GM19238 (cell line): ENCODE measurements around the gene CFHR5.
"Not testable (repeated sequence)": the region's sequence is repeated elsewhere in the genome, so short reads cannot be mapped to it uniquely, and the experiment has no call there.

ENCODE experiments used
- DNase-seq: peaks from one replicate; pipeline ENCODE4 v3.0.0; 2011; ENCODE audit warnings: low spot score; ENCODE audit not compliant: insufficient read length

Gene CFHR5

GRCh38 chr1:197017558-197018146 is 40.3 kb downstream of the CFHR5 start:
- DNase-seq: no peak

GRCh38 chr1:197021716-197022115 is 44.4 kb downstream of the CFHR5 start:
- no peak for DNase-seq

DNA sequence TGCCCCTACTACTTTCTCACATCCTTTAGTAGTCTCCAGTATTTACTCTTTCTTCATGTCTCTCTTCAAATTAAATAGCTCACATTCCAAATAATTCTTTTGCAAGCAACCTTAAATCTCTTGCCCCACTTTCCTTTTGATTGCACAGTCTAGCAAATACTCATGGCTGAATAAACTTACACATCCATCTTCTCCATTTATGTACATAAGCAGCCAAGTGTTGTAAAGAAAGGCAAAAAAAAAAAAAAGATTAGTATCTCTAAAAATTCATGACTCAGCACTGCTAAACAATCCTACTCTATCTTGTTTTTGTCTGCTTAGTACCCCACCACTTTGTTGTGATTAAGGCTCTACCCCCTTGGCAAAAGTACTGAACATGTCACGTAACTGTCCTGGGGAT is 47.1 kb downstream of the CFHR5 start:
- DNase-seq: no peak

GRCh38 chr1:197027359-197027758 is 50.0 kb downstream of the CFHR5 start:
- DNase-seq: no peak

DNA sequence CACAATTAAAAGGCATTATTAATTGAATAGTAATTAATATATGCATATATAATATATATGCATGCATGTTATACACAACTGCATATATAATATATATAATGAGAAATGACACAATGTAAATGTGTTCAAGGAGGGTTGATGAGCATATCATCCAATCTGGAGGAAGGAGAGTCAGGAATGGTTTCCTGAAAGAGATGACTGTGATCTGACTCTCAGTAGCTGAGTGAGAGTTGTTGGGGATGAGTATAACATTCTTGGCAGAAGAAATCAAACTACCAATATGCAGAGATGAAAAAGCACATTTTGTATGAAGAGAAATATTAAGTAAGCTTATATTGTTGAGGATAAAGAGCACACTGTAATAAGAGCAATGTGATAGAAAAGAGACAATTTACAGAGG is 52.4 kb downstream of the CFHR5 start:
- DNase-seq: no peak

GRCh38 chr1:197034631-197035339 is 57.4 kb downstream of the CFHR5 start:
- DNase-seq: not testable (repeated sequence)

DNA sequence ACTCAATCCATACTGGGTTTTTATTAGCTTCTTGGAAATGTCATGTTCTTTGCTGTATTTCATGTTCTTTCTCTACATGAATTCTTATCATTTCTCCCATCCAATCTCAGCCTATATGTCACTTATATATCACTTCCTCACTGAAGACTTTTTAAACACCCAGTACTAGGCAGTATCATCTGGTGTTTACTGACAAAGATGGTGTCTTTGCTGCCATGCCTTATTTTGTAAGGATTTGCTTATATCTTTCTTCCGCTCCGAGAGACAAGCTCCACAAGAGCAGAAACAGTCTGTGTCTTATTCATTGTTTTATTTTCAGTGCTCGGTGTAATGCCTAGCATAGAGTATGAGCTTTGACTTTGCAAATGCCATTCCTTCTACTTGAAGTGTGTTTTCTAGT is 59.5 kb downstream of the CFHR5 start:
- DNase-seq: no peak

DNA sequence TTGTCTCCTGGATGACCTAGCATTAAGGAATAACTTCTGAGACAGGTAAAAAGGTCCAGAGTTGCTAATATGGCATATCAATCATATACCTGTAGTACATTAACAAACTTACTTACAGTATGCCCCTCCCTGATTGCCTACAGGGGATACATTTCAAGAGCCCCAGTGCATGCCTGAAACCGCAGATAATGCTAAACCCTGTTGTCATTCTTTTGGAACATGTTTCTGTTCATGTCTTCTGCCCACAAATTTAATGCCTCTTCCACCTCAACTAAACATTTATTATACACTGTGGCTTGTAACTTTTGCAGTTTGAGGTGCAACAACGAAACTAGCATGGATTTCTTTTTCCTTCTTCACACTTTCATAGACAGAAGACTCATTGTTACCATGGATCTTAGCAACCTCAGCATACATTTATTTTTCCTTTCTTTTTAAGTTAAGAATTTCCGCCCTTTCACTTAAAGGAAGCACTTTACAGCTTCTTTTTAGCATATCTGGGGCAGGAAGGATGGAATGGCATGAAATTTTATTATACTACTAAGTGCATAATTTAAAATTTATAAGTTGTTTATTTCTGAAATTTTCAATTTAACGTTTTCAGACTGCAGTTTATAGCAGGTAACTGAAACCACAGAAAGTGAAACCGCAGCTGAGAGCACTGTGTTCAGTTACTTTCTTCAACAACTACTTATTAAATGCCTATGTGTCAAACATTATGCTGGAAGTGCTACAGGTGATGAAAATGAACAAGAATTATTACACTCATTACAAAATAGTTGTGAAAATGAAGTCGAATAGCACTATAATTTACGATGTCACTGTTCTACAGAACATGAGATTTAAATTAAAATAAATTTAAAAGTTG is 64.4 kb downstream of the CFHR5 start:
- DNase-seq: no peak

DNA sequence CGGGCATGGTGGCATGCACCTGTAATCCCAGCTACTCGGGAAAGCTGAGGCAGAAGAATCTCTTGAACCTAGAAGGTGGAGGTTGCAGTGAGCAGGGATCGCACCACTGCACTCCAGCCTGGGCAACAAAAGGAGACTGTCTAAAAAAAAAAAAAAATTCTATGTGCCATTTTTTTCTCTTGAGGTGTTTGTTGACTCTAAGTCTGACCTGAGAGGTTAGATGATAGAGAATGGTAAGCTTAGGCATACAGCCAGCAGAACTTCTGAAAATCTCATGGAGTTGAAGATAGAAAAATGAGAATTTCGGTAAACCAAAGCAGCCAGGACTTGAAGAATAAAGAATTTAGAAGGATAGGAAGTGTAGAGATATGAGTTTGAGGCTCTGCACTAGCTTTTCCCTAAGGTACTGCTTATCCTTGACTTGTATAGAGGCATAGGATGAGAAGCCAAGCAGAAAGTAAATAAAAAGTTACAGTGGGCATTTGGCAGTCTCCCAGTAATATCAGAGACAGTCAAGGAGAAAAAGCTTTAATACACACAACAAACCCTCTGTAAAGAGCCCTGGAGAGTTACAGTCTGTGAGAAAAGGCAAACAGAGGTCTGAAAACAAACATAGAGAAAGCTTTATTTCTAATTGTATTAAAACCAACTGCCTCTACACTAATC is 65.5 kb downstream of the CFHR5 start:
- DNase-seq: no peak

GRCh38 chr1:197049100-197049499 is 71.7 kb downstream of the CFHR5 start:
- DNase-seq: no peak
